K562 (cell line): ENCODE measurements around the gene PLCG2.

Experiments
- BRCA1 ChIP-seq, 2 experiments: fragments of 450-650 bp in 1 of 2; sonication (generic) in 1 of 2; formaldehyde crosslinking in 1 of 2; IDR thresholded peaks; 2 replicates each; pipeline versions ENCODE4 v1.5.0 to v1.6.1; 2017 to 2020; ENCODE audit warnings: mild to moderate bottlenecking in 1 of 2, missing genetic modification reagents in 1 of 2
- CEBPZ ChIP-seq: fragments of 150-350 bp; IDR thresholded peaks from 2 replicates; pipeline ENCODE4 v1.6.1; 2014; ENCODE audit warnings: low read depth, mild to moderate bottlenecking, low read length, borderline replicate concordance
- E2F3 ChIP-seq: fragments of 250-450 bp; sonication (Bioruptor Pico); IDR thresholded peaks from 2 replicates; pipeline ENCODE4 v1.4.0; 2020; ENCODE audit warnings: mild to moderate bottlenecking
- E4F1 ChIP-seq: fragments of 250-450 bp; sonication (Bioruptor Pico); IDR thresholded peaks from 2 replicates; pipeline ENCODE4 v1.5.0; 2021; ENCODE audit warnings: mild to moderate bottlenecking, borderline replicate concordance
- EZH2 ChIP-seq: IDR thresholded peaks from 2 replicates; pipeline ENCODE4 v1.6.1; 2012; ENCODE audit warnings: low read depth, mild to moderate bottlenecking, inconsistent platforms, low read length, borderline replicate concordance
- IFI16 ChIP-seq: fragments of 250-450 bp; sonication (Bioruptor Pico); IDR thresholded peaks from 2 replicates; pipeline ENCODE4 v2.1.2; 2022; ENCODE audit warnings: mild to moderate bottlenecking, inconsistent platforms
- JUN ChIP-seq, 2 experiments: sonication (generic) in 1 of 2; formaldehyde crosslinking in 1 of 2; IDR thresholded peaks; 2 replicates each; pipeline versions ENCODE4 v1.6.1 to v1.8.0; 2012 to 2022; ENCODE audit warnings: borderline replicate concordance in 2 of 2, mild to moderate bottlenecking in 2 of 2, improper control_type of control experiment in 1 of 2, low read depth in 1 of 2, low read length in 1 of 2, missing genetic modification reagents in 1 of 2
- MAX ChIP-seq: sonication (generic); formaldehyde crosslinking; IDR thresholded peaks from 2 replicates; pipeline ENCODE4 v1.9.0; 2022; ENCODE audit warnings: mild to moderate bottlenecking, missing genetic modification reagents
- RERE ChIP-seq: sonication (generic); formaldehyde crosslinking; IDR thresholded peaks from 2 replicates; pipeline ENCODE4 v1.8.0; 2023; ENCODE audit warnings: missing genetic modification reagents, mild to moderate bottlenecking, borderline replicate concordance
- XRCC3 ChIP-seq: fragments of 450-650 bp; IDR thresholded peaks from 2 replicates; pipeline ENCODE4 v1.6.1; 2017; ENCODE audit warnings: mild to moderate bottlenecking, moderate library complexity
- TF ChIP-seq, protein P1 (sequence below), 3 experiments: IDR thresholded peaks in 2 of 3; conservative IDR thresholded peaks in 1 of 3; 2 replicates each; pipeline ENCODE4 v1.5.1; 2011 to 2012; ENCODE audit warnings: low read length in 3 of 3, mild to moderate bottlenecking in 3 of 3, control low read depth in 2 of 3, improper control_type of control experiment in 1 of 3, inconsistent platforms in 1 of 3, low read depth in 1 of 3, mixed read lengths in 1 of 3, moderate library complexity in 1 of 3; ENCODE audit not compliant: insufficient read depth in 2 of 3
- TF ChIP-seq, protein P2 (sequence below): sonication (generic); formaldehyde crosslinking; IDR thresholded peaks from 2 replicates; pipeline ENCODE4 v1.8.1; 2022; ENCODE audit warnings: missing genetic modification reagents

DNA sequence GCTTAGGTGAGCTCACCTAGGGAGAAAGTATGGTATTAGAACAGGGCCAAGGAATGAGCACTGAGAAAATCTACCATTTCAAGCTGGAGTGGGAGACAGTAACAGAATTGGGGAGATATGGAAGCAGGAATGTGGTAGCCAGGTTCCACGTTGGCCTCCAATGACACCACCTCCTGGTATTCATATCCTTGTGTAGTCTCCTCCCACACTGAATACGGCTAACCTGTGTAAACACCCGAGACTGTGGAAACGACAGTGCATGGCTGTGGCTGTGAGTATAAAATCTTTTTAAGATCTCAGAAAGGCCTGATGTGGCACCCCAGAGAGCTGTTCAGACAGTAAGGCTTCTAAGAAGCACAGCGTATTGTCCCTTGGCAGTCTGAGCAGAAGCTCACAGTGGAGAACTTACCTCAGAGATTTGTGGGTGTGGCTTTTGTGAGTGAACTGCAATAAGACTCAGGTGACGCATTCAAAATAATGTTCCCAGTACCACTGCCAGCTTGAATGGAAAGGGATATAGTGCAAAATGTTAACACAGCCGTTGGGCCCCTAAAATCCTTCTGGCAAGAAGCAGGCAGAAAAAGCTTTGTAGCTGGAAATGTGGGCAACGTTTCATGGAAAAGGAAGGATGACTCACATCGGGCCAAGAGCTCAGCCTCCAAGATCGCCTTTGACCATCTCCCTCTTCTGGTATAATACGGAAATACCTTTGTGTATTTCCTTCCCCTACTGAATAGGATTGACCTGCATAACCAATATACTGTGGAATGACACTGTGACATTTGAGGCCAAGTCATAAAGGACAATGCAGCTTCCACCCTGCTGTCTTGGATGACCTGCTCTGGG is 217.8 kb downstream of the PLCG2 start:
- TF ChIP-seq RERE (CRISPR knock-in tag) (no peak), JUN (IDR thresholded peaks at IDR 0.05; ENCODE audit: borderline replicate concordance, low read depth, low read length) (0 out of 2 replicates have a peak, but pooled peaks have one; percentile 46), JUN (CRISPR knock-in tag; IDR thresholded peaks at IDR 0.05; ENCODE audit: borderline replicate concordance) (no peak), MAX (no peak), XRCC3 (no peak), E2F3 (CRISPR knock-in tag) (no peak), BRCA1 (IDR thresholded peaks at IDR 0.05) (no peak), BRCA1 (CRISPR knock-in tag; IDR thresholded peaks at IDR 0.05) (no peak), CEBPZ (no peak), E4F1 (CRISPR knock-in tag) (no peak), EZH2 (no peak), IFI16 (CRISPR knock-in tag) (no peak)
- TF ChIP-seq, protein P1, sequence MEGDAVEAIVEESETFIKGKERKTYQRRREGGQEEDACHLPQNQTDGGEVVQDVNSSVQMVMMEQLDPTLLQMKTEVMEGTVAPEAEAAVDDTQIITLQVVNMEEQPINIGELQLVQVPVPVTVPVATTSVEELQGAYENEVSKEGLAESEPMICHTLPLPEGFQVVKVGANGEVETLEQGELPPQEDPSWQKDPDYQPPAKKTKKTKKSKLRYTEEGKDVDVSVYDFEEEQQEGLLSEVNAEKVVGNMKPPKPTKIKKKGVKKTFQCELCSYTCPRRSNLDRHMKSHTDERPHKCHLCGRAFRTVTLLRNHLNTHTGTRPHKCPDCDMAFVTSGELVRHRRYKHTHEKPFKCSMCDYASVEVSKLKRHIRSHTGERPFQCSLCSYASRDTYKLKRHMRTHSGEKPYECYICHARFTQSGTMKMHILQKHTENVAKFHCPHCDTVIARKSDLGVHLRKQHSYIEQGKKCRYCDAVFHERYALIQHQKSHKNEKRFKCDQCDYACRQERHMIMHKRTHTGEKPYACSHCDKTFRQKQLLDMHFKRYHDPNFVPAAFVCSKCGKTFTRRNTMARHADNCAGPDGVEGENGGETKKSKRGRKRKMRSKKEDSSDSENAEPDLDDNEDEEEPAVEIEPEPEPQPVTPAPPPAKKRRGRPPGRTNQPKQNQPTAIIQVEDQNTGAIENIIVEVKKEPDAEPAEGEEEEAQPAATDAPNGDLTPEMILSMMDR (IDR thresholded peaks at IDR 0.05 in 2 of 3, conservative IDR thresholded peaks at IDR 0.05 in 1 of 3; ENCODE audit: insufficient read depth in 2 of 3, low read depth in 1 of 3, low read length in 3 of 3) = peak; percentile 28 to 56 (median 37); a peak in 4 of 6 replicates
- TF ChIP-seq, protein P2, sequence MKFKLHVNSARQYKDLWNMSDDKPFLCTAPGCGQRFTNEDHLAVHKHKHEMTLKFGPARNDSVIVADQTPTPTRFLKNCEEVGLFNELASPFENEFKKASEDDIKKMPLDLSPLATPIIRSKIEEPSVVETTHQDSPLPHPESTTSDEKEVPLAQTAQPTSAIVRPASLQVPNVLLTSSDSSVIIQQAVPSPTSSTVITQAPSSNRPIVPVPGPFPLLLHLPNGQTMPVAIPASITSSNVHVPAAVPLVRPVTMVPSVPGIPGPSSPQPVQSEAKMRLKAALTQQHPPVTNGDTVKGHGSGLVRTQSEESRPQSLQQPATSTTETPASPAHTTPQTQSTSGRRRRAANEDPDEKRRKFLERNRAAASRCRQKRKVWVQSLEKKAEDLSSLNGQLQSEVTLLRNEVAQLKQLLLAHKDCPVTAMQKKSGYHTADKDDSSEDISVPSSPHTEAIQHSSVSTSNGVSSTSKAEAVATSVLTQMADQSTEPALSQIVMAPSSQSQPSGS = no peak
